SK-N-SH (cell line): Measurements from ENCODE around the gene S100A8. TPM values are rescaled to one million over a fixed set of nuclear protein-coding genes. Genes with fewer than 3 reads are reported as not detected.

Experiments used
- CTCF ChIA-PET: fragments of 300-600, 350-600 bp; formaldehyde crosslinking; extraction: SDS; loops from one replicate; lab custom pipeline; 2021; lab: Yijun Ruan, JAX
- POLR2A ChIA-PET: fragments of 350-600 bp; sonication (Branson Sonifier 250); formaldehyde crosslinking; extraction: SDS; loops from one replicate; lab custom pipeline; 2020; ENCODE audit warnings: antibody characterized with exemption, inconsistent platforms; lab: Yijun Ruan, JAX
- DNase-seq: peaks from one replicate; pipeline ENCODE4 v3.0.0; 2012
- H2AFZ ChIP-seq: fragments of 200-600 bp; sonication (generic); 2 replicates; pipeline ENCODE4 v1.8.1; 2016; ENCODE audit warnings: antibody characterized with exemption, mild to moderate bottlenecking, low read depth
- H3F3A ChIP-seq: fragments of 200-600 bp; sonication (generic); replicated peaks from 2 replicates; pipeline ENCODE3; 2016; ENCODE audit warnings: antibody characterized with exemption, mild to moderate bottlenecking; ENCODE audit not compliant: insufficient read depth
- H3K27ac ChIP-seq, 2 experiments: fragments of 200-500 bp in 1 of 2; fragments of 200-600 bp in 1 of 2; sonication (Bioruptor generic) in 1 of 2; sonication (generic), shearing (Covaris generic) in 1 of 2; 2 replicates each; pipeline versions ENCODE4 v1.5.1 to v1.6.1; 2014 to 2016; ENCODE audit warnings: low read depth in 2 of 2, inconsistent platforms in 1 of 2, low read length in 1 of 2, mild to moderate bottlenecking in 1 of 2, mixed read lengths in 1 of 2
- H3K27me3 ChIP-seq: fragments of 200-600 bp; sonication (generic), shearing (Covaris generic); 2 replicates; pipeline ENCODE4 v1.6.1; 2016; ENCODE audit warnings: mixed run types; ENCODE audit not compliant: insufficient read depth
- H3K36me3 ChIP-seq, 2 experiments: fragments of 200-500 bp in 1 of 2; fragments of 200-600 bp in 1 of 2; sonication (Bioruptor generic) in 1 of 2; sonication (generic) in 1 of 2; replicated peaks in 1 of 2; 2 replicates each; pipeline versions ENCODE3 to v1.5.1; 2014 to 2016; ENCODE audit warnings: low read length in 1 of 2, mild to moderate bottlenecking in 1 of 2; ENCODE audit not compliant: insufficient read depth in 2 of 2, control insufficient read depth in 1 of 2
- H3K4me1 ChIP-seq, 2 experiments: fragments of 200-500 bp in 1 of 2; fragments of 200-600 bp in 1 of 2; sonication (Bioruptor generic) in 1 of 2; sonication (generic), shearing (Covaris generic) in 1 of 2; 2 replicates each; pipeline versions ENCODE4 v1.5.1 to v1.6.1; 2014 to 2016; ENCODE audit warnings: low read depth in 1 of 2, low read length in 1 of 2, mixed run types in 1 of 2; ENCODE audit not compliant: insufficient read depth in 2 of 2, control insufficient read depth in 1 of 2
- H3K4me2 ChIP-seq: fragments of 200-600 bp; sonication (generic), shearing (Covaris generic); 2 replicates; pipeline ENCODE4 v1.6.1; 2017; ENCODE audit warnings: mixed run types
- H3K4me3 ChIP-seq, 2 experiments: fragments of 200-500 bp in 1 of 2; fragments of 200-600 bp in 1 of 2; sonication (Bioruptor generic) in 1 of 2; sonication (generic), shearing (Covaris generic) in 1 of 2; 2 replicates each; pipeline versions ENCODE4 v1.5.1 to v1.8.1; 2014 to 2016; ENCODE audit warnings: low read depth in 2 of 2, inconsistent platforms in 1 of 2, low read length in 1 of 2, mild to moderate bottlenecking in 1 of 2, mixed read lengths in 1 of 2, moderate library complexity in 1 of 2
- H3K79me2 ChIP-seq: fragments of 200-600 bp; sonication (generic); 2 replicates; pipeline ENCODE4 v1.8.1; 2017; ENCODE audit warnings: mild to moderate bottlenecking; ENCODE audit not compliant: insufficient read depth
- H3K9ac ChIP-seq: fragments of 200-600 bp; sonication (generic); 2 replicates; pipeline ENCODE4 v1.6.1; 2017; ENCODE audit warnings: mixed run types
- H3K9me2 ChIP-seq: fragments of 200-600 bp; sonication (generic); 2 replicates; pipeline ENCODE4 v1.6.1; 2017; ENCODE audit warnings: mixed run types
- H3K9me3 ChIP-seq: fragments of 200-600 bp; sonication (generic); 2 replicates; pipeline ENCODE4 v1.6.1; 2017; ENCODE audit warnings: mixed run types, mild to moderate bottlenecking, moderate library complexity
- H4K20me1 ChIP-seq: fragments of 200-600 bp; sonication (generic); 2 replicates; pipeline ENCODE4 v1.6.1; 2017; ENCODE audit warnings: mild to moderate bottlenecking, mixed run types; ENCODE audit not compliant: insufficient read depth
- EZH2phosphoT487 ChIP-seq: fragments of 200-600 bp; sonication (generic); IDR thresholded peaks from 2 replicates; pipeline ENCODE4 v1.6.1; 2017; ENCODE audit warnings: low read depth, mixed run types, mild to moderate bottlenecking, antibody characterized with exemption, moderate library complexity, borderline replicate concordance
- FOXJ3 ChIP-seq: sonication (generic); formaldehyde crosslinking; IDR thresholded peaks from 2 replicates; pipeline ENCODE4 v1.5.1; 2020; ENCODE audit warnings: mild to moderate bottlenecking, missing genetic modification reagents
- GATA2 ChIP-seq: sonication (generic); formaldehyde crosslinking; IDR thresholded peaks from 2 replicates; pipeline ENCODE4 v1.5.0; 2020; ENCODE audit warnings: mild to moderate bottlenecking, missing genetic modification reagents
- JUND ChIP-seq: IDR thresholded peaks from 2 replicates; pipeline ENCODE4 v1.4.0; 2012
- MEF2A ChIP-seq: IDR thresholded peaks from 2 replicates; pipeline ENCODE4 v1.4.0; 2012; ENCODE audit warnings: low read depth, borderline replicate concordance
- MXI1 ChIP-seq: IDR thresholded peaks from 2 replicates; pipeline ENCODE4 v1.6.1; 2012; ENCODE audit warnings: mild to moderate bottlenecking, low read depth, low read length, improper control_type of control experiment
- POLR2AphosphoS5 ChIP-seq: IDR thresholded peaks from 2 replicates; pipeline ENCODE4 v1.6.1; 2012; ENCODE audit warnings: low read depth, low read length
- RAD21 ChIP-seq: IDR thresholded peaks from 2 replicates; pipeline ENCODE4 v1.6.1; 2012; ENCODE audit warnings: mild to moderate bottlenecking, low read length
- RFX5 ChIP-seq: IDR thresholded peaks from 2 replicates; pipeline ENCODE4 v1.6.1; 2012; ENCODE audit warnings: mild to moderate bottlenecking, improper control_type of control experiment, low read length
- RXRA ChIP-seq: IDR thresholded peaks from 2 replicates; pipeline ENCODE4 v1.4.0; 2012; ENCODE audit warnings: low read depth, mild to moderate bottlenecking, borderline replicate concordance
- SIN3A ChIP-seq: IDR thresholded peaks from 2 replicates; pipeline ENCODE4 v1.6.1; 2012; ENCODE audit warnings: low read depth, mild to moderate bottlenecking, low read length, moderate library complexity, borderline replicate concordance
- SMC3 ChIP-seq: IDR thresholded peaks from 2 replicates; pipeline ENCODE4 v1.6.1; 2012; ENCODE audit warnings: low read depth, low read length, improper control_type of control experiment
- TAF1 ChIP-seq: IDR thresholded peaks from 2 replicates; pipeline ENCODE4 v1.6.1; 2012; ENCODE audit warnings: low read depth, mild to moderate bottlenecking, low read length, moderate library complexity, borderline replicate concordance
- TCF12 ChIP-seq: IDR thresholded peaks from 2 replicates; pipeline ENCODE4 v1.4.0; 2012
- TEAD4 ChIP-seq: IDR thresholded peaks from 2 replicates; pipeline ENCODE4 v1.4.0; 2012; ENCODE audit warnings: mild to moderate bottlenecking, borderline replicate concordance; ENCODE audit not compliant: insufficient read depth
- USF1 ChIP-seq: IDR thresholded peaks from 2 replicates; pipeline ENCODE4 v1.4.0; 2012; ENCODE audit warnings: low read depth, borderline replicate concordance
- USF2 ChIP-seq: fragments of 150-350 bp; IDR thresholded peaks from 2 replicates; pipeline ENCODE4 v1.6.1; 2017; ENCODE audit warnings: antibody characterized with exemption, low read length, low read depth, borderline replicate concordance
- YY1 ChIP-seq: IDR thresholded peaks from 2 replicates; pipeline ENCODE4 v1.4.0; 2012; ENCODE audit warnings: low read depth, mild to moderate bottlenecking
- WGBS: methylation state at CpG from one replicate; pipeline ENCODE4 v1.1.6; 2017; ENCODE audit warnings: low lambda C conversion rate; 5-methylcytosine and 5-hydroxymethylcytosine counted together
- polyA plus RNA-seq, 3 experiments: library from polyadenylated mRNA; depleted of rRNA; stranded (reverse); fragments of >200 nt; gene quantifications; 2 replicates each; pipeline ENCODE4 v1.2.3, GENCODE V29; 2012
- TF ChIP-seq, protein P1 (sequence below): fragments of 150-350 bp; IDR thresholded peaks from 2 replicates; pipeline ENCODE4 v1.6.1; 2016; ENCODE audit warnings: mild to moderate bottlenecking, low read depth, low read length
- TF ChIP-seq, protein P2 (sequence below): IDR thresholded peaks from 2 replicates; pipeline ENCODE4; 2012

S100A8 gene
- polyA plus RNA-seq, 1 of the 3 experiments (the other 2 are of a cell fraction), result not detected

GRCh38 chr1:153364156-153364555 is 26.7 kb downstream of the S100A8 start (continued):
- TF ChIP-seq FOXJ3, result no peak

- CTCF ChIA-PET, result interaction anchor here (2.8 kb wide), 1 partner anchor 11 kb away, joined by 11 read pairs; no protein-coding TSS in a partner anchor
- POLR2A ChIA-PET, result no interaction called here
- no peak overlapping the region for H3K4me3 ChIP-seq
Measured at GRCh38 chr1:153363641-153364040, 27.2 kb downstream of the S100A8 start.

GRCh38 chr1:153362187-153362775 is 28.6 kb downstream of the S100A8 start:
- H4K20me1 ChIP-seq, result no peaks in the 10 kb centered on the region
- no peaks in the 10 kb centered on the region for H3F3A ChIP-seq
- H3K4me1 ChIP-seq, result no peaks in the 10 kb centered on the region
- no peak overlapping the region for H3K4me3 ChIP-seq
- no peak for TF ChIP-seq MXI1
- TF ChIP-seq POLR2AphosphoS5, result no peak
- TF ChIP-seq RXRA, result no peak
- no peak for TF ChIP-seq SMC3
- no peak for TF ChIP-seq TEAD4
- TF ChIP-seq RAD21, result no peak
- TF ChIP-seq TCF12, result no peak
- no peak for TF ChIP-seq FOXJ3
- no peak for TF ChIP-seq SIN3A
- no peak for TF ChIP-seq MEF2A
- TF ChIP-seq TAF1, result no peak
- TF ChIP-seq USF1, result no peak
- TF ChIP-seq USF2, result no peak
- TF ChIP-seq, protein P1, sequence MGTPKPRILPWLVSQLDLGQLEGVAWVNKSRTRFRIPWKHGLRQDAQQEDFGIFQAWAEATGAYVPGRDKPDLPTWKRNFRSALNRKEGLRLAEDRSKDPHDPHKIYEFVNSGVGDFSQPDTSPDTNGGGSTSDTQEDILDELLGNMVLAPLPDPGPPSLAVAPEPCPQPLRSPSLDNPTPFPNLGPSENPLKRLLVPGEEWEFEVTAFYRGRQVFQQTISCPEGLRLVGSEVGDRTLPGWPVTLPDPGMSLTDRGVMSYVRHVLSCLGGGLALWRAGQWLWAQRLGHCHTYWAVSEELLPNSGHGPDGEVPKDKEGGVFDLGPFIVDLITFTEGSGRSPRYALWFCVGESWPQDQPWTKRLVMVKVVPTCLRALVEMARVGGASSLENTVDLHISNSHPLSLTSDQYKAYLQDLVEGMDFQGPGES, result no peak
- no peak for TF ChIP-seq JUND
- TF ChIP-seq, protein P2, sequence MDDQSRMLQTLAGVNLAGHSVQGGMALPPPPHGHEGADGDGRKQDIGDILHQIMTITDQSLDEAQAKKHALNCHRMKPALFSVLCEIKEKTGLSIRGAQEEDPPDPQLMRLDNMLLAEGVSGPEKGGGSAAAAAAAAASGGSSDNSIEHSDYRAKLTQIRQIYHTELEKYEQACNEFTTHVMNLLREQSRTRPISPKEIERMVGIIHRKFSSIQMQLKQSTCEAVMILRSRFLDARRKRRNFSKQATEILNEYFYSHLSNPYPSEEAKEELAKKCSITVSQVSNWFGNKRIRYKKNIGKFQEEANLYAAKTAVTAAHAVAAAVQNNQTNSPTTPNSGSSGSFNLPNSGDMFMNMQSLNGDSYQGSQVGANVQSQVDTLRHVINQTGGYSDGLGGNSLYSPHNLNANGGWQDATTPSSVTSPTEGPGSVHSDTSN, result no peak
- TF ChIP-seq RFX5, result no peak
- TF ChIP-seq, all 33 proteins: peak for 0
- Histone ChIP-seq H3K27me3 (peaks cover 55% of the 10 kb centered on the region), H3K4me2 (no peak overlapping the region), H3K79me2 (no peaks in the 10 kb centered on the region), H3K27ac (no peak overlapping the region), H3K9me2 (no peaks in the 10 kb centered on the region), H2AFZ (no peak overlapping the region), H3K9me3 (no peaks in the 10 kb centered on the region), H3K36me3 (no peaks in the 10 kb centered on the region), H3K9ac (no peak overlapping the region)
- CTCF ChIA-PET, result interaction anchor here (0.9 kb wide), 1 partner anchor 10 kb away, joined by 3 read pairs; no protein-coding TSS in a partner anchor
- no peak for DNase-seq
- POLR2A ChIA-PET, result no interaction called here
- 13% methylated on average over 2 of the region's 3 CpGs for WGBS

More at GRCh38 chr1:153363641-153364040, 27.2 kb downstream of the S100A8 start:
- DNase-seq, result no peak
- Histone ChIP-seq H3K9me3 (no peaks in the 10 kb centered on the region), H3K79me2 (no peaks in the 10 kb centered on the region), H3K27me3 (peaks cover 42% of the 10 kb centered on the region), H3K4me2 (no peak overlapping the region), H3K9me2 (no peaks in the 10 kb centered on the region), H3K36me3 (no peaks in the 10 kb centered on the region), H3K27ac (no peak overlapping the region), H3F3A (no peaks in the 10 kb centered on the region), H3K4me1 (no peaks in the 10 kb centered on the region), H3K9ac (no peak overlapping the region), H2AFZ (no peak overlapping the region), H4K20me1 (no peaks in the 10 kb centered on the region)
- no peak for TF ChIP-seq USF2
- no peak for TF ChIP-seq GATA2 (CRISPR knock-in tag)
- no peak for TF ChIP-seq YY1
- no peak for TF ChIP-seq TEAD4
- TF ChIP-seq EZH2phosphoT487, result no peak
- 0% methylated on average over 3 of the region's 3 CpGs for WGBS
